Measurements from ENCODE around the gene PCNT. TPM values are rescaled to one million over a fixed set of nuclear protein-coding genes. Genes with fewer than 3 reads are reported as not detected.

The PCNT gene
- total RNA-seq, 1 experiment from 2014 or later: 39.6 TPM

DNA sequence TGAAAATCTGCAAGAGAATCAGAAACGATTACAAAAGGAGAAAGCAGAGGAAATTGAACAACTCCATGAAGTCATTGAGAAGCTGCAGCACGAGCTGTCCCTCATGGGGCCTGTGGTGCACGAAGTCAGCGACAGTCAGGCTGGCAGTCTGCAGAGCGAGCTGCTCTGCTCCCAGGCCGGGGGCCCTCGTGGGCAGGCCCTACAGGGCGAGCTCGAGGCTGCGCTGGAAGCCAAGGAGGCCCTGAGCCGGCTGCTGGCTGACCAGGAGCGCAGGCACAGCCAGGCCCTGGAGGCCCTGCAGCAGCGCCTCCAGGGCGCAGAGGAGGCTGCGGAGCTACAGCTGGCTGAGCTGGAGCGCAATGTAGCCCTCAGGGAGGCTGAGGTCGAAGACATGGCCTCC is 87.3 kb downstream of the PCNT start:
- no peaks in the 10 kb centered on the region for H3K27me3 ChIP-seq (ENCODE audit: insufficient read depth, low read length)
- no peak overlapping the region for H2BK20ac ChIP-seq (ENCODE audit: low read depth, low read length, poor library complexity, severe bottlenecking)
- no peaks in the 10 kb centered on the region for H3K79me1 ChIP-seq (ENCODE audit: insufficient read depth, low read depth, low read length, poor library complexity, severe bottlenecking)
- no CpG with 5 or more reads among the region's 17 CpGs for WGBS (ENCODE audit: extremely low coverage, insufficient read length, low lambda C conversion rate)
- H3K18ac ChIP-seq (ENCODE audit: insufficient read length, low read depth, low read length): no peak overlapping the region
- DNase-seq: peak; percentile 57
- no peak overlapping the region for H3K9ac ChIP-seq (ENCODE audit: extremely low read depth, insufficient read length, low read length)
- H3K4me2 ChIP-seq (ENCODE audit: insufficient read depth, insufficient read length, low read length): no peak overlapping the region
- peak overlapping the region; percentile 16 for H4K91ac ChIP-seq (ENCODE audit: insufficient read length, low read depth, low read length)
- H3K56ac ChIP-seq (ENCODE audit: insufficient read length, low read depth, low read length): no peak overlapping the region
- H3K9me3 ChIP-seq (ENCODE audit: control insufficient read depth, low read depth, low read length): no peaks in the 10 kb centered on the region
- H3K79me2 ChIP-seq (ENCODE audit: insufficient read depth, low read length): no peaks in the 10 kb centered on the region
- no peak overlapping the region for H2BK5ac ChIP-seq (ENCODE audit: insufficient read length, low read length)
- H4K20me1 ChIP-seq (ENCODE audit: control insufficient read depth, insufficient read depth, insufficient read length): peaks cover 2% of the 10 kb centered on the region
- no peak overlapping the region for H3T11ph ChIP-seq (ENCODE audit: low read length)
- no peak for TF ChIP-seq CTCF (conservative IDR thresholded peaks at IDR 0.05)
- no peak overlapping the region; the same call in 1 of the 2 replicates for H3K4ac ChIP-seq (ENCODE audit: low read depth, low read length)
- no peak overlapping the region for H2BK15ac ChIP-seq (ENCODE audit: low read depth, low read length)
- H3K4me1 Mint-ChIP-seq: peaks cover 19 to 27% of the 10 kb centered on the region in 2 experiments
- no peaks in the 10 kb centered on the region for H3K9me3 Mint-ChIP-seq
- H3K27ac Mint-ChIP-seq: peak overlapping the region; percentile 85 to 98 (median 95)
- H4K5ac ChIP-seq (ENCODE audit: insufficient read length, low read depth, low read length): no peak overlapping the region
- H3K4me3 Mint-ChIP-seq: peak overlapping the region in 1 of 2 experiments; percentile 21; a peak in 1 of 5 replicates
- H3K27me3 Mint-ChIP-seq (ENCODE audit: low read depth): no peaks in the 10 kb centered on the region
- H3K14ac ChIP-seq (ENCODE audit: insufficient read depth, low read length): no peak overlapping the region; the same call in 1 of the 2 replicates
- peaks cover 9% of the 10 kb centered on the region; the same call in 1 of the 2 replicates for H3K4me1 ChIP-seq (ENCODE audit: insufficient read depth, low read length)
- peak overlapping the region; percentile 77 for H3K27ac ChIP-seq (ENCODE audit: insufficient read length, low read depth, low read length)
- no peak overlapping the region for H2AFZ ChIP-seq (ENCODE audit: low read length)
- no peak overlapping the region for H2BK120ac ChIP-seq (ENCODE audit: low read depth, low read length, poor library complexity, severe bottlenecking)
- H2BK12ac ChIP-seq (ENCODE audit: insufficient read length, low read depth, low read length): peak overlapping the region; percentile 11
- no peak overlapping the region for H2AK5ac ChIP-seq (ENCODE audit: insufficient read length, low read length)
- no peak overlapping the region for H3K23ac ChIP-seq (ENCODE audit: insufficient read length, low read depth, low read length)
- H3K36me3 Mint-ChIP-seq (ENCODE audit: insufficient read depth in 1 of 3, low read depth in 3 of 3): peaks cover 13 to 37% (median 29%) of the 10 kb centered on the region in 3 experiments
- H3K23me2 ChIP-seq (ENCODE audit: insufficient read length, low read depth, low read length, poor library complexity, severe bottlenecking): peaks cover 7% of the 10 kb centered on the region
- H4K8ac ChIP-seq (replicated peaks; ENCODE audit: insufficient read length, low read depth, low read length): no peak overlapping the region

All from H9 (cell line).